Erythroblast (primary cell): ENCODE data around the gene MAEL.

Experiments used
- GATA1 ChIP-seq: IDR thresholded peaks from 2 replicates; pipeline ENCODE4 v1.6.1; 2011; ENCODE audit warnings: low read depth, mild to moderate bottlenecking, control low read depth, low read length, moderate library complexity
- POLR2A ChIP-seq: IDR thresholded peaks from 2 replicates; pipeline ENCODE4 v1.6.1; 2011; ENCODE audit warnings: mild to moderate bottlenecking, low read length

- TF ChIP-seq POLR2A = no peak
- no peak for TF ChIP-seq GATA1
These were observed 32.8 kb upstream of the MAEL start for GRCh38 chr1:166956057-166956850.
